HPDE6-E6E7 (cell line): ENCODE results near the gene SH3GLB2.
"Not testable (repeated sequence)": the region's sequence is repeated elsewhere in the genome, so short reads cannot be mapped to it uniquely, and the experiment has no call there.

Experiments
- DNase-seq: peaks from one replicate; pipeline ENCODE4 v3.0.0; 2011; ENCODE audit warnings: missing footprints; ENCODE audit errors: extremely low spot score

The SH3GLB2 gene

GRCh38 chr9:129001504-129002325 is 26.4 kb downstream of the SH3GLB2 start:
- no peak for DNase-seq

GRCh38 chr9:128999581-129000206 is 28.4 kb downstream of the SH3GLB2 start:
- DNase-seq = no peak

GRCh38 chr9:128998462-128998861 is 29.7 kb downstream of the SH3GLB2 start:
- no peak for DNase-seq

- DNase-seq = no peak
Observed at GRCh38 chr9:128995791-128996190, 32.3 kb downstream of the SH3GLB2 start.

- DNase-seq = no peak
Observed at GRCh38 chr9:128992995-128993394, 35.1 kb downstream of the SH3GLB2 start.

- DNase-seq = no peak
Observed at GRCh38 chr9:128987805-128988204, 40.3 kb downstream of the SH3GLB2 start.

- no peak for DNase-seq
Observed at GRCh38 chr9:128986671-128987070, 41.5 kb downstream of the SH3GLB2 start.

GRCh38 chr9:128983536-128983935 is 44.6 kb downstream of the SH3GLB2 start:
- no peak for DNase-seq

GRCh38 chr9:128979111-128979510 is 49.0 kb downstream of the SH3GLB2 start:
- no peak for DNase-seq

GRCh38 chr9:128972956-128973355 is 55.2 kb downstream of the SH3GLB2 start:
- DNase-seq = peak; percentile 83

GRCh38 chr9:128969491-128969890 is 58.6 kb downstream of the SH3GLB2 start:
- DNase-seq = no peak

GRCh38 chr9:128961403-128961802 is 66.7 kb downstream of the SH3GLB2 start:
- DNase-seq = not testable (repeated sequence)
